HG02571 (cell line): Measurements from ENCODE around the gene HGF.
A peak's percentile ranks its signal among the peaks of the same experiment; 100 is the strongest.
"Not testable (repeated sequence)": the region's sequence is repeated elsewhere in the genome, so short reads cannot be mapped to it uniquely, and the experiment has no call there.

Experiments used
- ATAC-seq: cut with Tn5 transposase; IDR thresholded peaks from one replicate; pipeline ENCODE4 v1.9.1; 2021; ENCODE audit warnings: mild to moderate bottlenecking, moderate library complexity; ENCODE audit not compliant: unreplicated experiment

The HGF gene

GRCh38 chr7:81769891-81770727 lies at the start of gene HGF:
Gene HGF, minus strand, starts transcription at chr7:81770047. Its CDS starts 76 bp downstream, at chr7:81769971.
- no peak for ATAC-seq

DNA sequence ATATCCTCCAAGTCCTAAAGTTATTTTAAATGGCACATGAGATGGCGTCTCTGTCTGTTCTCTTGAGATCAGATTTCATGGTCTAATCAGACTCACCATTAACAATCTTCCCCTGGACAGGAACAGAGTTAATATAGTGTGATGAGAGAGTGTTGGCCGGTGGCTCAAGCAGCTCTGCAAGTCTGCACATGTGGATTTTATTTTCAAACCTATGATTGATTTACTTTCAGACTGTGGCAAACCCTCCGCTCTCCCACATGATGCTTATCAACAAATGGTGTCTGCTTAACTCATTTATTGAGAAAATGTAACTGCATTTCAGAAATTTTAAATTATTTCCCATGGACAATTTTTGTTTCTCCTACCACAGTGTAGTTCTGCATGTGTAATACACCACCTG lies 46.5 kb upstream of the HGF start:
- ATAC-seq = no peak

- ATAC-seq = peak; percentile 88
Measured at GRCh38 chr7:81812866-81813476, 43.1 kb upstream of the HGF start.

GRCh38 chr7:81811956-81812865 lies 42.4 kb upstream of the HGF start:
- peak; percentile 31 for ATAC-seq

GRCh38 chr7:81810476-81811155 lies 40.8 kb upstream of the HGF start:
- ATAC-seq = no peak

DNA sequence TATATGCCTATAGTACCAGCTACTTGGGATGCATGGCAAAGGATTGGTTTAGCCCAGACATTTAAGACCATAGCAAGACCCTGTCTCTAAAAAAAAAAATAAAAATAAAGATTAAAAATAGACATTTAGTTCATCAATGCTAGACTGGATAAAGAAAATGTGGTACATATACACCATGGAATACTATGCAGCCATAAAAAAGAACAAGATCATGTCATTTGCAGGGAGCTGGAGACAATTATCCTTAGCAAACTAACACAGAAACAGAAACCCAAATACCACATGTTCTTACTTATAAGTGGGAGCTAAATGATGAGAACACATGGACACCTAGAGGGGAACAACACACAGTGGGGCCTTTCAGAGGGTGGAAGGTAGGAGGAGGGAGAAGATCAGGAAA lies 38.5 kb upstream of the HGF start:
- not testable (repeated sequence) for ATAC-seq

DNA sequence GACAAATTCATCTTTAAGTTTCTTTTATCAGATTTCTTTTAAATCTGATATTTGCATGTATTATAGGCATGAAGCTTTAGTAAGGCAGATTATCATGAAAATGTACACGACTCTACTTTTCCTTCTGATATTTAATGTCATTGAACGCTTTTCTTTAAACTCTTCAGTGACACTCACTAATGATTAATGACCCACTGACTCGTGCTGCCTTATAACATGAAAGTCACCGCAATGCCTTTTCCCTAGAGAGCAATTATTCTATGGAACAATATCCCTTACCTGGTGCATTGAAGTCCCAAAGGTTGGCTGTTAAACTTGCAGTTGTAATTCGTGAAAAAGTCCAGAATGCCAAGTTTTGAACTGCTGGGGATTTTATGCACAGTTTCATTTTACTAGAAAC lies 33.4 kb upstream of the HGF start:
- ATAC-seq = no peak

DNA sequence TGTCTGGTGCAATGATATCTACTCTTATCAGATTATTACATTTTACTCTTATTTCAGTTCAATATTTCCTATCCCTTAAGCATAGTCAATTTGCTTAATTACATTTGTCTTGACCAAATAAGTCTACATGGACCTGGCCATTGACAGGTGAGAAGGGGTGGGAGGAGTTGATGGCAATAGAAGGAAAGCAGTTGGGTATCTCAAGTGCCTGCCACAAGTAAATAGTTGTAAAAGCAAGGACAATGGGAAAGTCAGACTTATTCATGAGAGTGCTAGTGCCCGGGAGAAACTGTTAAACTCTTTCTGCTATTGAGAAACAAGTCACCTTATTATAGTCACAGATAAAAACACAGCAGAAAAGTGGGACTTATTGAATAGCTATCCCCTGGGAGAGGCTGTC lies 32.4 kb upstream of the HGF start:
- ATAC-seq = no peak

DNA sequence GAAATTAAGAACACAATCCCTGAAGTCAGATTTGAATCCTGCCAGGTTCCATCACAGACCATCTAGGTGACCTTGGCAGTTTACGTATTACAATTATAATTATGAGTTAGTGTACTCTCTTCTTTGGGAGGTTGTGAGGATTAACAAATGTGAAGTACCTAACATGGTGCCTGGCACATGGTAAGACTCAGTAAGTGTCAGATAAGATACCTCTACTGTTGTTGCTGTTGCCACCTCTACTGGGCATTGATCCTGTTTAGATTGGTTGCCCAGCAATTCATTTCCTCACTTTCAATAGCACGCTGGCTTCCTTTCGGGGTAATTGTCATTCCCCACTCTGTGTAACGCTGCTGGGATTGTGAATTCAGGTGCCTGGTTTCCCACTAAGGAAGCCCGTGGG lies 31.7 kb upstream of the HGF start:
- no peak for ATAC-seq

DNA sequence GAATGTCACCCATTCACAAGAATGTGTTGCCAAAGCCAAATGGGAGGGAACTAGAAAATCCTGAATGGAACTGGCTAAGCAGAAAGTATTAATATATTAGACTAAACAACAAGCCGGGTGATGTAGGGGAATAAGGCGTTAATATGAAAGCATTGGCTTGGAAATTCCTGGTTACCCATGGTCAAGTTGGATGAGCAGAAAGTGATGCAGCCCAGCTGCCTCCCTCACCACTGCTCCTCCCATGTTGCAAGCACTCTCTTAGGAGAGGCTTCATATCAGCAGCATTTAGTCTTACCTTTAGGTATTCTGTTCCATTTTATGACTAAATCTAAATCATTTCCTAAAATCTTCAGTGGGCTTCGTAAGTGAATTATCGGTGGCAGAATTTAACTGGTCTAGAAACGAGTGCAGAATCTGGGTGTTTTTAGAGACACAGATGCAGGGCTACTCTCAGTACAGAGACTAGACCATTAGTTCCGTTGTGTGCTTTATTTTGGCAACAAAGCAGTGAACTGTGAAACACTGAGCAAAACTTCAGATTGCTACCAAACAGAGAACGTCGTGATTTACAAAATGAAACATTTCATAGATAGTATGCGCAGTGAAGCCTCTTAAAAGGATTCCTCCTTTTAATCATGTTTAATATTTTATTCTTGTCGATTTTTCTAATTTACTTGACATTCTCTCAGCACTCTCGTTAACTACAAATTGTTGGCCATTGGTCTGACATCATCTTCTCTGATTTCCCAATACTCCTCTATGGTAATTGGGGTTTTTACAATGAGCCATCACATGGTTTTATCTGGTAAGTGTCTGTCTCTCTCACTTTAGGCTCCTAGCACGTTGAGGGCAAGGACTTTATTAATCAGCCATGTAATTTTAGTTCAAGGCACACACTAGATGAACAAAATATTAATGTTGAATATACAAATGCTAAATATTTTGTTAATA lies 22.0 kb upstream of the HGF start:
- ATAC-seq = no peak

- ATAC-seq = no peak
Measured at GRCh38 chr7:81790686-81791085, 20.8 kb upstream of the HGF start.

GRCh38 chr7:81790120-81790500 lies 20.3 kb upstream of the HGF start:
- ATAC-seq = no peak

DNA sequence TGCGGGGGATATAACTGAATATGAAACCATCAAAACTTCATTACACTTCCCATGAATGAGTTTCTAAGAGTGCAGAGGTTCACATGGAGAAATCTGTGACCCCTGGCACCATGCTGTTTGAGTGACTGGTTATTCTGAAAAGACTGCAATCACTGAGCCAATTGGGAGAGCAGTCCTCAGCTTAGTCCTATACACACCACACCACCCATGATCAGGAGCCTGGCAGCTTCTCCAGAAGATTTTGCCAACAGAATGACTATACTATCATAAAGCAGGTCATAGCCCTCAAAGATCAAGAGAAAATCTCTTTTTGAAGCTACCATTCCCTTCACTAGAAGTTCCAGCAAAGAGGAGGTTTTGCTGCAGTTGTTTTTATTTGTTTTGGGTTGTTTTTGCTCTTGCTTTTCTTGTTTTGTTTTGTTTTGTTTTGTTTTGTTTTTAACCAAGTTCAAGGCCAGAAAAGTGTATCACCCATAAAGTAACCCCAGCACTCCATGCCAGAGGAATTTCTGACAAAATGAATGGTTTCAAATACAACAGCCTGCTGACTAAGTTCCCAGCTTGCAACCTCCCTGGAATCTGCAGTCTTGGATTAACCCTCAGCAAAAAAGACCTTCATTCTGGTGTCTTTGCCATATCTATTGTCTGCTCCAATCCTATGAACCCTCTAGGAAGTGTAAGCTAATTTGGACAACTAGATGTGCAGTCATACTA lies 19.7 kb upstream of the HGF start:
- ATAC-seq = no peak

DNA sequence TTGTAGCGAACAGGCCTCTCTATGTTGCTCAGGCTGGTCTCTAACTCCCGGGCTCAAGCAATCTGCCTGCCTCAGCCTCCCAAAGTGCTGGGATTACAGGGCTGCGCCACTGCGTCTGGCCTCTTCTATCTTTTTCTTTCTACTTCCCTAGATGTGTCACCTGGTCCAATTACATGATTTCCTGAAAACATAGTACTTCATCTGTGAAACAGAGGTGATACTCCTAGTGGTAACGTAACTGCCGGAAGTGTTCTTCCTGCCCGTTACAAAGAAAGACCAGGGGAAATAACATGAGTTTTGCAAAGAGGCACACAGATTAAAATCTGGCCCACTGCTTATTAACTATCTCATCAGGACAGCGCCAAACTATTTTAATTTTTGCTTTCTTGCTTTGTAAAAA lies 18.4 kb upstream of the HGF start:
- ATAC-seq = no peak

DNA sequence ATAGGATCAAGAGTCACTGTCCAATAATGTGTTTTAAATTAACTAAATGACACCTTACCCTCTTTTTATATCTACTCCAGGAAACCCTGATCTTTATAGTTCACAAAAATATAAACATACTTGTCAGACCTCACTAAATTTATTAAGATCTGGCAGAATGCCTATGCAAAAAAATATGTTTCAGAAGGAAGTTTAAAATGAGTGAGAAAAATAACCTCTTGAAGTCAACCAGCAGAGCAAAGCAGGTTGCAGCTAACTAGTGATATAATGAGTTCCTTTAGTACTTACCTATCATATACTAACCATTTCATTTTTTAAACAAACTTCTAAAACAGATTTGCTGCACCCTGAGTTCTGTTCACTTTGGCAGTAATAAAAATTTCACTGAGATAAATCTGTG lies 14.0 kb upstream of the HGF start:
- ATAC-seq = no peak

DNA sequence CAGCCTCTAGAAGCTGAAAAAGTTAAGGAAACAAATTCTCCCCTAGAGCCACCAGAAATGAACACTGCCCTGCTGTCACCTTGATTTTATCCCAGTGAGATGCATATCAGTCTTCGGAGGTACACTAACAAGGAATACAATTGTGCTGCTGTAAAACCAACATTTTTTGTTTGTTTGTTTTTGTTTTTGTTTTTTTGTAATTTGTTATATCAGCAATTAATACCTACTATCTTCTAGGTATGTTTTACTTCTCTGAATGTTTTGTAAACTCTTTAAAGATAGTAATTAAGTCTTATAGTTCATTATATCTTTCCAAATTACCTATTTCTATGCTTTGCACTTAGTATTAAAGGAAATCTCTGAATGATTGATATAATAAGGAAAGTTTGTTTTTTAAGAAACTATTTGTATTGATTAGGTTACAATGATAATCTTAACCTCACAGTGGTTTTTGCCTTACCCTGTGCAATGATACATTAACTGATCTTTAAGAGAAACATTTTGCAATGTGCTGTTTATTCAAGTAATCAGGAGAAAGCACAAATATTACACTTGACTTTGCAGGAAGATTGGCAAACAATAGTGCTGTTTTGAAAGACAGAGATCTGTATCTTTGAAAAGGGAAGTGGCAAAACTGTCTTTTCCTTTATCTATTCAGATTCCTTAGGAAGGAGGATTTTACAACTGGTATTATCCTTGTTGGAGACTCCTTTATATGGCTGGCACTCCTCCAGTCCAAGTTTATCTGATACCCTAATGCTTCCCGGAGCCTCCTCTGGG lies 11.3 kb upstream of the HGF start:
- ATAC-seq = no peak

GRCh38 chr7:81779706-81780105 lies 9.9 kb upstream of the HGF start:
- ATAC-seq = no peak

GRCh38 chr7:81777697-81778096 lies 7.8 kb upstream of the HGF start:
- no peak for ATAC-seq
